Smooth muscle cell (in vitro differentiated cells): ENCODE results near the gene BEAN1. TPM values are rescaled to one million over a fixed set of nuclear protein-coding genes. Genes with fewer than 3 reads are reported as not detected.

Source experiments
- DNase-seq: peaks from one replicate; lab custom pipeline; 2025; ENCODE audit not compliant: unreplicated experiment; lab: John Stamatoyannopoulos, UW
- H2AFZ ChIP-seq: fragments of 200-600 bp; sonication (generic); 2 replicates; pipeline ENCODE4 v1.6.0; 2016; ENCODE audit warnings: antibody characterized with exemption, low read depth, mild to moderate bottlenecking
- H3F3A ChIP-seq: fragments of 200-600 bp; sonication (generic); 2 replicates; pipeline ENCODE4 v1.6.0; 2017; ENCODE audit warnings: antibody characterized with exemption, low read depth
- H3K27ac ChIP-seq: fragments of 200-600 bp; sonication (generic); 2 replicates; pipeline ENCODE4 v1.5.1; 2016; ENCODE audit warnings: low read depth, mild to moderate bottlenecking
- H3K27me3 ChIP-seq: fragments of 200-600 bp; sonication (generic); 2 replicates; pipeline ENCODE4 v1.6.1; 2016; ENCODE audit warnings: low read depth, mild to moderate bottlenecking
- H3K36me3 ChIP-seq: fragments of 200-600 bp; sonication (generic); 2 replicates; pipeline ENCODE4 v1.5.1; 2016; ENCODE audit warnings: low read depth
- H3K4me1 ChIP-seq: fragments of 200-600 bp; sonication (generic); 2 replicates; pipeline ENCODE4 v1.5.1; 2016; ENCODE audit warnings: low read depth
- H3K4me2 ChIP-seq: fragments of 200-600 bp; sonication (generic); 2 replicates; pipeline ENCODE4 v1.6.0; 2016; ENCODE audit warnings: mild to moderate bottlenecking
- H3K4me3 ChIP-seq: fragments of 200-600 bp; sonication (generic); 2 replicates; pipeline ENCODE4 v1.5.1; 2016; ENCODE audit warnings: mild to moderate bottlenecking
- H3K79me2 ChIP-seq: fragments of 200-600 bp; sonication (generic); 2 replicates; pipeline ENCODE4 v1.6.0; 2016; ENCODE audit warnings: low read depth, mild to moderate bottlenecking
- H3K9ac ChIP-seq: fragments of 200-600 bp; sonication (generic); 2 replicates; pipeline ENCODE4 v1.6.0; 2016; ENCODE audit warnings: low read depth
- H3K9me3 ChIP-seq: fragments of 200-600 bp; sonication (generic); replicated peaks from 2 replicates; pipeline ENCODE4 v1.5.1; 2016; ENCODE audit warnings: low read depth
- H4K20me1 ChIP-seq: fragments of 200-600 bp; sonication (generic); 2 replicates; pipeline ENCODE4 v1.6.0; 2016; ENCODE audit warnings: low read depth
- WGBS: methylation state at CpG from one replicate; pipeline ENCODE4 v1.1.7; 2016; ENCODE audit warnings: low lambda C conversion rate; 5-methylcytosine and 5-hydroxymethylcytosine counted together
- polyA plus RNA-seq: library from polyadenylated mRNA; unstranded; fragments of >200 nt; fragmentation: Nextera tagmentation; extraction: Ambion mirVana; gene quantifications from 2 replicates; pipeline ENCODE4 v1.2.1, GENCODE V29; 2016
- total RNA-seq: library from RNA; depleted of rRNA; stranded (reverse); fragments of >200 nt; gene quantifications from 2 replicates; pipeline ENCODE4 v1.2.3, GENCODE V29; 2014
- TF ChIP-seq, protein P1 (sequence below): fragments of 200-600 bp; sonication (generic); IDR thresholded peaks from 2 replicates; pipeline ENCODE4 v1.5.1; 2017; ENCODE audit warnings: borderline replicate concordance, mild to moderate bottlenecking, antibody characterized with exemption; ENCODE audit not compliant: insufficient read depth, poor library complexity, severe bottlenecking

The BEAN1 gene
- total and polyA plus RNA-seq, 2 experiments from 2014 or later, result 0.94 to 4.9 TPM

DNA sequence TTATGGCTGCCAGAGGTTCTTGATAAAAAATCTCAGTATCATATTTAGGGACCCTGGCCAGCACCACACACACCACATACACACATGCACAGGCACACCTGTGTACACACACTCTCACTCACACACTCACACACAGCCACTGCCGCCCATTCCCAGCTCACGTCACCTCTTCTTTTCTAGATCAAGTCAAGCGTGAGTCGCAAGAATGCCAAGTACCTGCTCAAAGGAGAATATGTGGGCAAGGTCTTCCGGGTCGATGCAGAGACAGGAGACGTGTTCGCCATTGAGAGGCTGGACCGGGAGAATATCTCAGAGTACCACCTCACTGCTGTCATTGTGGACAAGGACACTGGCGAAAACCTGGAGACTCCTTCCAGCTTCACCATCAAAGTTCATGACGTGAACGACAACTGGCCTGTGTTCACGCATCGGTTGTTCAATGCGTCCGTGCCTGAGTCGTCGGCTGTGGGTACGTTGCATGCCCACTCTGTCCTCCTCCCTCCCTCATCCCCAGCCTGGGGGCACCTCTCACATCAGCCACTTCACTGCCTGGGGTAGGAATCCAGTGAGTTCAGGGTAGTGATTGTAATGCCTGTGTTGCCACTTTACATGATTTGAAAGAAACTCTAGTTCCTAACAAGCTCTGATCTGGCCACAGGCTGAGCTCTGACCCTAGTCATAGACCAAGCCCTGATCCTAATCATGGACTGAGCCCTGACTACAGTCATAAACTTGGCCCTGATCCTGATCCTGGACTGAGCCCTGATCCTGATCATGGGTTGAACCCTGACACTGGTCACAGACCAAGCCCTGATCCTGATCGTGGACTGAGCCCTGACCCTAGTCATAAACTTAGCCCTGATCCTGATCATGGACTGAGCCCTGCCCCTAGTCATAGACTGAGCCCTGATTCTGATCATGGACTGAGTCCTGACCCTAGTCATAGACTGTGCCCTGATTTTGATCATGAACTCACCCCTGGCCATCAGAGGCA lies 40.2 kb upstream of the BEAN1 start:
- H3K79me2 ChIP-seq, result no peaks in the 10 kb centered on the region
- H3K27me3 ChIP-seq, result no peaks in the 10 kb centered on the region
- H3K4me3 ChIP-seq, result no peak overlapping the region
- H3F3A ChIP-seq, result no peaks in the 10 kb centered on the region
- TF ChIP-seq, protein P1, sequence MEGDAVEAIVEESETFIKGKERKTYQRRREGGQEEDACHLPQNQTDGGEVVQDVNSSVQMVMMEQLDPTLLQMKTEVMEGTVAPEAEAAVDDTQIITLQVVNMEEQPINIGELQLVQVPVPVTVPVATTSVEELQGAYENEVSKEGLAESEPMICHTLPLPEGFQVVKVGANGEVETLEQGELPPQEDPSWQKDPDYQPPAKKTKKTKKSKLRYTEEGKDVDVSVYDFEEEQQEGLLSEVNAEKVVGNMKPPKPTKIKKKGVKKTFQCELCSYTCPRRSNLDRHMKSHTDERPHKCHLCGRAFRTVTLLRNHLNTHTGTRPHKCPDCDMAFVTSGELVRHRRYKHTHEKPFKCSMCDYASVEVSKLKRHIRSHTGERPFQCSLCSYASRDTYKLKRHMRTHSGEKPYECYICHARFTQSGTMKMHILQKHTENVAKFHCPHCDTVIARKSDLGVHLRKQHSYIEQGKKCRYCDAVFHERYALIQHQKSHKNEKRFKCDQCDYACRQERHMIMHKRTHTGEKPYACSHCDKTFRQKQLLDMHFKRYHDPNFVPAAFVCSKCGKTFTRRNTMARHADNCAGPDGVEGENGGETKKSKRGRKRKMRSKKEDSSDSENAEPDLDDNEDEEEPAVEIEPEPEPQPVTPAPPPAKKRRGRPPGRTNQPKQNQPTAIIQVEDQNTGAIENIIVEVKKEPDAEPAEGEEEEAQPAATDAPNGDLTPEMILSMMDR, result no peak
- no peak overlapping the region for H3K9ac ChIP-seq
- 97% methylated on average over 20 of the region's 20 CpGs for WGBS
- no peak for DNase-seq
- H3K9me3 ChIP-seq, result no peaks in the 10 kb centered on the region
- H4K20me1 ChIP-seq, result no peaks in the 10 kb centered on the region
- H3K4me2 ChIP-seq, result no peak overlapping the region
- peaks cover 4% of the 10 kb centered on the region for H3K4me1 ChIP-seq
- no peak overlapping the region for H3K27ac ChIP-seq
- H3K36me3 ChIP-seq, result no peaks in the 10 kb centered on the region
- no peak overlapping the region for H2AFZ ChIP-seq

DNA sequence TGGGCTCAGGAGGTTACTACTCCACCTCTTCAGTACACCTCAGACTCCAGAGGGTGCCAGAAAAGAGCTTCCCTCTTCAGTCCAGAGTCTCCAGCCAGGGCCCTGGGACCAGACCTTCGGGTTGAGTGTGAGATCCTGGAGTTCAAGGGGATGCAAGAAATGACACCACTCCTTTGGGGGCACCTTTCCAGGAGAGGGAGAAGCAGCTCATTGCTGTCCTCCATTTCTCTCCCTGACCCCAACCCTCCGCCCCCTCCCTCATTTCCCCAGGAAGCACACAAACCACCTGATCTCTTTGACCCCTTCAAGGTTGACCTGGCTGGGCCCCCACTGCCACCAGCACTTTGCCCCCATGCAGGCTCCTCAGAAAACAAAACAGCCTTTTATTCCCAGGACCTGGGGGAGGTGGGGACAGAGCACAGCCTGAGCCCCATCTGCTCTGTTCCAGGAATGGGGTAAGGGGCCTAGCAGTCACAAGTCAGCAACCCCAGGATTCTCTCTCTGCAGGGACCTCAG lies 39.2 kb upstream of the BEAN1 start:
- WGBS, result 90% methylated on average over 2 of the region's 2 CpGs
- Histone ChIP-seq H3K4me3 (no peak overlapping the region), H3K9me3 (no peaks in the 10 kb centered on the region), H3K79me2 (no peaks in the 10 kb centered on the region), H3K36me3 (no peaks in the 10 kb centered on the region), H3K27ac (no peak overlapping the region), H3K9ac (no peak overlapping the region), H2AFZ (no peak overlapping the region), H3F3A (no peaks in the 10 kb centered on the region), H3K4me2 (no peak overlapping the region), H3K4me1 (peaks cover 4% of the 10 kb centered on the region), H4K20me1 (no peaks in the 10 kb centered on the region), H3K27me3 (no peaks in the 10 kb centered on the region)
- TF ChIP-seq, protein P1, result no peak
- DNase-seq, result no peak

DNA sequence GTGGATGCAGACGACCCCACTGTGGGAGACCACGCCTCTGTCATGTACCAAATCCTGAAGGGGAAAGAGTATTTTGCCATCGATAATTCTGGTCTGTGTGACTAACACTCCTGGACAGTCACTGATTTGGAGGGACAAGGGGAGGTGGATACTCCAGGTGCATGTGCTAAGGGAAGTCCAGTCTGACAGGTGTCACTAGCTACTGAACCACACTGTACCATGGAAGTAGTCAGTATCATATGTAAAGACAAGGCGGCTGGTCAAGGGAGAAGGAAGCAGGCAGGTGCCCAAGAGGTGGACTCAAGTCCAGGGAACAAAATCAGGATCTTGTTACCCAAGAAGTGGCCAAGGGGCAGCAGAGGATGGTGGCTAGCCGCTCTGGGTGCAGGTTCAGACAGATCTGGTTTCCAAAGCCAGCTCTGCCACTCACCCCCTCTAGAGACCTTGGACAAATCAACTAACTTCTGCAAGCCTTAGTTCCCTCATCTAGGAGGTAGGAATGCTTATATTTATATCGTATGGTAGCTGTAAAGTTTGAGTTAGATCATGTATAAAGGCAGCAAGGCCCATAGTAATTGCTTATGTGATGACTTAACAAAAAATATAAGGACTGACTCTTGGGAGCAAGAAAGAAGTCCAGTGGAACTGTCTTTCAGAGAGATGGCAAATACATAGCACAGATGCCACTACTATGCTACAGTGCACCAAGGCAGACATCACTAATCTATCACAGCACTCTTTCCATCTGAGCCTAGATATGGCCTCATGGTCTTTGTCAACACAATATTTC lies 38.5 kb upstream of the BEAN1 start:
- H4K20me1 ChIP-seq, result no peaks in the 10 kb centered on the region
- H3K4me1 ChIP-seq, result no peaks in the 10 kb centered on the region
- WGBS, result 92% methylated on average over 6 of the region's 6 CpGs
- no peaks in the 10 kb centered on the region for H3F3A ChIP-seq
- H3K4me3 ChIP-seq, result no peak overlapping the region
- H2AFZ ChIP-seq, result no peak overlapping the region
- no peaks in the 10 kb centered on the region for H3K36me3 ChIP-seq
- DNase-seq, result no peak
- no peaks in the 10 kb centered on the region for H3K9me3 ChIP-seq
- TF ChIP-seq, protein P1, result no peak
- no peak overlapping the region for H3K9ac ChIP-seq
- no peak overlapping the region for H3K4me2 ChIP-seq
- no peaks in the 10 kb centered on the region for H3K27me3 ChIP-seq
- H3K79me2 ChIP-seq, result no peaks in the 10 kb centered on the region
- no peak overlapping the region for H3K27ac ChIP-seq
